PFSK-1 (cell line): ENCODE measurements around the gene STK26.

Experiments
- SIN3A ChIP-seq: IDR thresholded peaks from 2 replicates; pipeline ENCODE4 v1.6.1; 2012; ENCODE audit warnings: mild to moderate bottlenecking, low read length, moderate library complexity, borderline replicate concordance; ENCODE audit not compliant: insufficient read depth
- TAF1 ChIP-seq: IDR thresholded peaks from 2 replicates; pipeline ENCODE4 v1.6.1; 2012; ENCODE audit warnings: low read length, control low read depth, borderline replicate concordance; ENCODE audit not compliant: insufficient read depth

DNA sequence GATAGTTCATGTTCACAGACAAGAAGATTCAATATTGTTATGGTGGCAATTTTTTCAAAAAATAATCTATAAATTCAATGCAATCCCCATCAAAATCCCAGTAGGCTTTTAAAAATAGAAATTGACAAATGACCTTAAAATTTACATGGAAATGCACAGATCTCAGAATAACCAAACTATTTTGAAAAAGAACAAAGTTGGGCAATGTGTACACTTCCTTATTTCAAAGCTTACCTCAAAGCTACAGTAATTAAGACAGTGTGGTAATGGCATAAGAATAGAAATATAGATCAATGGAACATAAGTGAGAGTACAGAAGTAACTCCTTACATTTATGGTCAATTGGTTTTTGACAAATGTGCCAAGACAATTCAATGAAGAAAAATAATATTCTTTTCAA lies 65.8 kb downstream of the STK26 start:
- TF ChIP-seq TAF1 (no peak), SIN3A (no peak)
